ENCODE measurements around the gene C3.

The C3 gene

GRCh38 chr19:6739883-6740588, 19.6 kb upstream of the C3 start:
- H3K27me3 ChIP-seq (ENCODE audit: insufficient read depth, poor library complexity, severe bottlenecking): no peaks in the 10 kb centered on the region
- no peak for ATAC-seq (ENCODE audit: low read depth)
- peaks cover 41% of the 10 kb centered on the region for H3K36me3 ChIP-seq (ENCODE audit: low read depth)
- peak overlapping the region; percentile 85 for H3K27ac ChIP-seq (ENCODE audit: poor library complexity, severe bottlenecking)
- TF ChIP-seq, protein P1, sequence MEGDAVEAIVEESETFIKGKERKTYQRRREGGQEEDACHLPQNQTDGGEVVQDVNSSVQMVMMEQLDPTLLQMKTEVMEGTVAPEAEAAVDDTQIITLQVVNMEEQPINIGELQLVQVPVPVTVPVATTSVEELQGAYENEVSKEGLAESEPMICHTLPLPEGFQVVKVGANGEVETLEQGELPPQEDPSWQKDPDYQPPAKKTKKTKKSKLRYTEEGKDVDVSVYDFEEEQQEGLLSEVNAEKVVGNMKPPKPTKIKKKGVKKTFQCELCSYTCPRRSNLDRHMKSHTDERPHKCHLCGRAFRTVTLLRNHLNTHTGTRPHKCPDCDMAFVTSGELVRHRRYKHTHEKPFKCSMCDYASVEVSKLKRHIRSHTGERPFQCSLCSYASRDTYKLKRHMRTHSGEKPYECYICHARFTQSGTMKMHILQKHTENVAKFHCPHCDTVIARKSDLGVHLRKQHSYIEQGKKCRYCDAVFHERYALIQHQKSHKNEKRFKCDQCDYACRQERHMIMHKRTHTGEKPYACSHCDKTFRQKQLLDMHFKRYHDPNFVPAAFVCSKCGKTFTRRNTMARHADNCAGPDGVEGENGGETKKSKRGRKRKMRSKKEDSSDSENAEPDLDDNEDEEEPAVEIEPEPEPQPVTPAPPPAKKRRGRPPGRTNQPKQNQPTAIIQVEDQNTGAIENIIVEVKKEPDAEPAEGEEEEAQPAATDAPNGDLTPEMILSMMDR (IDR thresholded peaks at IDR 0.05; ENCODE audit: poor library complexity, severe bottlenecking): no peak
- H3K9me3 ChIP-seq (ENCODE audit: severe bottlenecking): no peaks in the 10 kb centered on the region
- H3K4me3 ChIP-seq (ENCODE audit: severe bottlenecking): peak overlapping the region; percentile 93
- H3K4me1 ChIP-seq (ENCODE audit: insufficient read depth, poor library complexity, severe bottlenecking): peaks cover 30% of the 10 kb centered on the region
- DNase-seq (ENCODE audit: low spot score): no peak

- Histone ChIP-seq H3K27me3 (ENCODE audit: insufficient read depth, poor library complexity, severe bottlenecking) (no peaks in the 10 kb centered on the region), H3K4me3 (ENCODE audit: severe bottlenecking) (peak within 1 kb of the TSS; percentile 93), H3K9me3 (ENCODE audit: severe bottlenecking) (no peaks in the 10 kb centered on the region), H3K36me3 (ENCODE audit: low read depth) (peaks cover 39% of the 10 kb centered on the region), H3K27ac (ENCODE audit: poor library complexity, severe bottlenecking) (peak within 1 kb of the TSS; percentile 85), H3K4me1 (ENCODE audit: insufficient read depth, poor library complexity, severe bottlenecking) (peaks cover 24% of the 10 kb centered on the region)
- TF ChIP-seq, protein P1 (IDR thresholded peaks at IDR 0.05; ENCODE audit: poor library complexity, severe bottlenecking): no peak
- no peak for ATAC-seq (ENCODE audit: low read depth)
- DNase-seq (ENCODE audit: low spot score): no peak
Measured at GRCh38 chr19:6739390-6739882, 19.0 kb upstream of the C3 start, which contains the start of gene TRIP10. Gene TRIP10 (plus strand): TSS chr19:6739680. CDS start chr19:6739762, 82 bp downstream.

- H3K27ac ChIP-seq (ENCODE audit: poor library complexity, severe bottlenecking): peak overlapping the region; percentile 85
- H3K4me1 ChIP-seq (ENCODE audit: insufficient read depth, poor library complexity, severe bottlenecking): peaks cover 19% of the 10 kb centered on the region
- DNase-seq (ENCODE audit: low spot score) (no peak), ATAC-seq (ENCODE audit: low read depth) (no peak)
- no peaks in the 10 kb centered on the region for H3K27me3 ChIP-seq (ENCODE audit: insufficient read depth, poor library complexity, severe bottlenecking)
- peak overlapping the region; percentile 93 for H3K4me3 ChIP-seq (ENCODE audit: severe bottlenecking)
- TF ChIP-seq, protein P1 (IDR thresholded peaks at IDR 0.05; ENCODE audit: poor library complexity, severe bottlenecking): peak; percentile 68
- H3K9me3 ChIP-seq (ENCODE audit: severe bottlenecking): no peaks in the 10 kb centered on the region
- H3K36me3 ChIP-seq (ENCODE audit: low read depth): peaks cover 33% of the 10 kb centered on the region
Measured at GRCh38 chr19:6738787-6739389, 18.4 kb upstream of the C3 start.

GRCh38 chr19:6737873-6738786, 17.7 kb upstream of the C3 start:
- TF ChIP-seq, protein P1 (IDR thresholded peaks at IDR 0.05; ENCODE audit: poor library complexity, severe bottlenecking): peak; percentile 83
- Histone ChIP-seq H3K4me3 (ENCODE audit: severe bottlenecking) (no peak overlapping the region), H3K36me3 (ENCODE audit: low read depth) (peaks cover 26% of the 10 kb centered on the region), H3K9me3 (ENCODE audit: severe bottlenecking) (no peaks in the 10 kb centered on the region), H3K4me1 (ENCODE audit: insufficient read depth, poor library complexity, severe bottlenecking) (peaks cover 14% of the 10 kb centered on the region), H3K27ac (ENCODE audit: poor library complexity, severe bottlenecking) (peak overlapping the region; percentile 85), H3K27me3 (ENCODE audit: insufficient read depth, poor library complexity, severe bottlenecking) (no peaks in the 10 kb centered on the region)
- peak; percentile 94 for DNase-seq (ENCODE audit: low spot score)
- peak; percentile 35 for ATAC-seq (ENCODE audit: low read depth)

All from RWPE2 (cell line).